ENCODE measurements around the gene MYPOP.

- no peak for TF ChIP-seq POLR2A (IDR thresholded peaks at IDR 0.05; ENCODE audit: low read depth, low read length)
- no peak for TF ChIP-seq POLR2AphosphoS5 (IDR thresholded peaks at IDR 0.05; ENCODE audit: low read depth, low read length)
These were observed 35.8 kb downstream of the MYPOP start for GRCh38 chr19:45866400-45867176.
